HTR-8/SVneo (cell line): Measurements from ENCODE around the gene NOS3.

Source experiments
- DNase-seq: peaks from one replicate; pipeline ENCODE4 v3.0.0; 2011; ENCODE audit warnings: low spot score, mixed read lengths; ENCODE audit not compliant: insufficient read length
- FAIRE-seq: peaks from 2 replicates; lab custom pipeline; 2011; peaks lifted over from hg19 to GRCh38; lab: Jason Lieb, UNC

NOS3 gene

GRCh38 chr7:150977382-150978125, 13.3 kb upstream of the NOS3 start:
- FAIRE-seq (no peak), DNase-seq (no peak)

GRCh38 chr7:150978126-150978789, 12.6 kb upstream of the NOS3 start, which contains the start of gene KCNH2:
KCNH2 (minus strand) TSS chr7:150978321; CDS start chr7:150977913, 408 bp downstream.
- DNase-seq (peak; percentile 40), FAIRE-seq (no peak)

GRCh38 chr7:150979713-150980390, 11.0 kb upstream of the NOS3 start:
- no peak for FAIRE-seq
- no peak for DNase-seq

- FAIRE-seq: no peak
Observed at GRCh38 chr7:150980663-150981062, 10.2 kb upstream of the NOS3 start.

GRCh38 chr7:150981644-150982043, 9.2 kb upstream of the NOS3 start:
- FAIRE-seq (no peak), DNase-seq (no peak)

More at GRCh38 chr7:150980663-150981062, 10.2 kb upstream of the NOS3 start:
- DNase-seq: no peak

GRCh38 chr7:150982351-150982750, 8.5 kb upstream of the NOS3 start:
- FAIRE-seq: no peak
- DNase-seq: no peak

GRCh38 chr7:150983893-150984368, 6.9 kb upstream of the NOS3 start:
- DNase-seq (no peak), FAIRE-seq (no peak)

- no peak for FAIRE-seq
Observed at GRCh38 chr7:150986099-150986512, 4.7 kb upstream of the NOS3 start.

GRCh38 chr7:150986556-150986955, 4.3 kb upstream of the NOS3 start:
- no peak for FAIRE-seq
- DNase-seq: no peak

More at GRCh38 chr7:150986099-150986512, 4.7 kb upstream of the NOS3 start:
- peak; percentile 33 for DNase-seq

GRCh38 chr7:150988230-150989226, 2.3 kb upstream of the NOS3 start:
- FAIRE-seq: no peak
- peak; percentile 67 for DNase-seq

- FAIRE-seq (no peak), DNase-seq (no peak)
Observed at GRCh38 chr7:150989456-150989855, 1.4 kb upstream of the NOS3 start.

- FAIRE-seq (no peak), DNase-seq (no peak)
Observed at GRCh38 chr7:150992051-150992640, 1.3 kb downstream of the NOS3 start.

GRCh38 chr7:150992833-150993302, 2.1 kb downstream of the NOS3 start:
- no peak for DNase-seq
- FAIRE-seq: no peak

GRCh38 chr7:150993511-150993910, 2.7 kb downstream of the NOS3 start:
- DNase-seq: no peak
- no peak for FAIRE-seq

- FAIRE-seq (no peak), DNase-seq (no peak)
Observed at GRCh38 chr7:150994141-150994837, 3.5 kb downstream of the NOS3 start.

GRCh38 chr7:150994838-150995510, 4.2 kb downstream of the NOS3 start:
- DNase-seq (no peak), FAIRE-seq (no peak)

GRCh38 chr7:150996376-150997074, 5.7 kb downstream of the NOS3 start:
- DNase-seq (no peak), FAIRE-seq (no peak)
